Peyer's patch (tissue), 4 donors: ENCODE results near the gene MCM7.

ENCODE experiments used
- POLR2A ChIP-seq, 2 donors: fragments of 450-650 bp; IDR thresholded peaks; one replicate each; pipeline ENCODE4 v1.5.1; 2017; ENCODE audit warnings: antibody characterized with exemption in 2 of 2, mild to moderate bottlenecking in 2 of 2, moderate library complexity in 2 of 2
- TF ChIP-seq, protein P1 (sequence below), 6 experiments: fragments of 450-650 bp in 4 of 6; fragments of 200-600 bp in 2 of 6; sonication (generic) in 1 of 6; IDR thresholded peaks; one replicate each; pipeline ENCODE4 v1.5.1; 2017 to 2019; ENCODE audit warnings: antibody characterized with exemption in 6 of 6, mild to moderate bottlenecking in 3 of 6, moderate library complexity in 1 of 6

GRCh38 chr7:100107890-100108289, 6.7 kb upstream of the MCM7 start:
- TF ChIP-seq, protein P1, sequence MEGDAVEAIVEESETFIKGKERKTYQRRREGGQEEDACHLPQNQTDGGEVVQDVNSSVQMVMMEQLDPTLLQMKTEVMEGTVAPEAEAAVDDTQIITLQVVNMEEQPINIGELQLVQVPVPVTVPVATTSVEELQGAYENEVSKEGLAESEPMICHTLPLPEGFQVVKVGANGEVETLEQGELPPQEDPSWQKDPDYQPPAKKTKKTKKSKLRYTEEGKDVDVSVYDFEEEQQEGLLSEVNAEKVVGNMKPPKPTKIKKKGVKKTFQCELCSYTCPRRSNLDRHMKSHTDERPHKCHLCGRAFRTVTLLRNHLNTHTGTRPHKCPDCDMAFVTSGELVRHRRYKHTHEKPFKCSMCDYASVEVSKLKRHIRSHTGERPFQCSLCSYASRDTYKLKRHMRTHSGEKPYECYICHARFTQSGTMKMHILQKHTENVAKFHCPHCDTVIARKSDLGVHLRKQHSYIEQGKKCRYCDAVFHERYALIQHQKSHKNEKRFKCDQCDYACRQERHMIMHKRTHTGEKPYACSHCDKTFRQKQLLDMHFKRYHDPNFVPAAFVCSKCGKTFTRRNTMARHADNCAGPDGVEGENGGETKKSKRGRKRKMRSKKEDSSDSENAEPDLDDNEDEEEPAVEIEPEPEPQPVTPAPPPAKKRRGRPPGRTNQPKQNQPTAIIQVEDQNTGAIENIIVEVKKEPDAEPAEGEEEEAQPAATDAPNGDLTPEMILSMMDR (IDR thresholded peaks at IDR 0.05), result no peak
- TF ChIP-seq POLR2A (IDR thresholded peaks at IDR 0.05), result no peak
